Sigmoid colon (tissue), 7 donors: ENCODE results near the gene PI4KA. TPM values are rescaled to one million over a fixed set of nuclear protein-coding genes. Genes with fewer than 3 reads are reported as not detected.

Experiments
- DNase-seq: peaks from one replicate; pipeline ENCODE4 v3.0.0-alpha.2; 2019
- H3K27ac ChIP-seq, 4 donors: fragments of 200-600 bp; sonication (generic); one replicate each; pipeline ENCODE4 v1.5.1; 2016 to 2019; ENCODE audit warnings: mild to moderate bottlenecking in 1 of 4
- H3K27me3 ChIP-seq, 3 donors: fragments of 200-600 bp; sonication (generic); one replicate each; pipeline ENCODE4 v1.5.1; 2019; ENCODE audit warnings: mild to moderate bottlenecking in 1 of 3
- H3K36me3 ChIP-seq, 4 donors: fragments of 200-600 bp; sonication (generic); one replicate each; pipeline ENCODE4 v1.5.1; 2016 to 2019
- H3K4me1 ChIP-seq, 4 donors: fragments of 200-600 bp; sonication (generic); one replicate each; pipeline ENCODE4 v1.5.1; 2017 to 2019
- H3K4me3 ChIP-seq, 4 donors: fragments of 200-600 bp; sonication (generic); one replicate each; pipeline ENCODE4 v1.5.1; 2017 to 2019; ENCODE audit warnings: mild to moderate bottlenecking in 2 of 4, moderate library complexity in 1 of 4
- H3K9me3 ChIP-seq, 4 donors: fragments of 200-600 bp in 3 of 4; sonication (generic) in 3 of 4; one replicate each; pipeline versions ENCODE4 v1.5.1 to v1.6.1; 2013 to 2019
- EP300 ChIP-seq, 4 donors: sonication (generic); formaldehyde crosslinking; IDR thresholded peaks; one replicate each; pipeline ENCODE4 v1.6.1; 2017; ENCODE audit warnings: antibody characterized with exemption in 4 of 4
- POLR2A ChIP-seq, 2 donors: fragments of 450-650 bp; IDR thresholded peaks; one replicate each; pipeline ENCODE4 v1.6.1; 2016; ENCODE audit warnings: antibody characterized with exemption in 2 of 2, mild to moderate bottlenecking in 2 of 2, moderate library complexity in 2 of 2
- POLR2AphosphoS5 ChIP-seq, 4 donors: sonication (generic); formaldehyde crosslinking; IDR thresholded peaks; one replicate each; pipeline ENCODE4 v1.6.1; 2017; ENCODE audit warnings: antibody characterized with exemption in 4 of 4
- WGBS, 2 donors: extraction: QIAGEN DNeasy Blood & Tissue Kit; methylation state at CpG; one replicate each; pipeline ENCODE4 v1.1.7; 2013; 5-methylcytosine and 5-hydroxymethylcytosine counted together
- intact Hi-C: fragments of 100-400 bp; cut with DNase I; formaldehyde crosslinking; loops from one replicate; pipeline ENCODE4 v1.15.1; 2023
- polyA plus RNA-seq, 3 donors: library from polyadenylated mRNA; stranded (reverse); fragments of 200-250 nt; gene quantifications; one replicate each; pipeline ENCODE4 v1.2.3, GENCODE V29; 2013
- total RNA-seq, 4 donors: library from RNA; depleted of rRNA; stranded (reverse); fragments of >200 nt; gene quantifications; one replicate each; pipeline ENCODE4 v1.1.0, GENCODE V29; 2016
- TF ChIP-seq, protein P1 (sequence below), 4 experiments: fragments of 450-650 bp in 3 of 4; fragments of 200-600 bp in 1 of 4; IDR thresholded peaks; one replicate each; pipeline ENCODE4 v1.5.1; 2016 to 2019; ENCODE audit warnings: antibody characterized with exemption in 4 of 4, mild to moderate bottlenecking in 3 of 4, moderate library complexity in 2 of 4
- donor health status: healthy with polysubstance abuse.
- donor health status: Bipolar disorder and iron deficiency.
- donor health status: healthy.

PI4KA gene
- total and polyA plus RNA-seq, 7 donors, result 26.1 to 137 (median 63.5) TPM

DNA sequence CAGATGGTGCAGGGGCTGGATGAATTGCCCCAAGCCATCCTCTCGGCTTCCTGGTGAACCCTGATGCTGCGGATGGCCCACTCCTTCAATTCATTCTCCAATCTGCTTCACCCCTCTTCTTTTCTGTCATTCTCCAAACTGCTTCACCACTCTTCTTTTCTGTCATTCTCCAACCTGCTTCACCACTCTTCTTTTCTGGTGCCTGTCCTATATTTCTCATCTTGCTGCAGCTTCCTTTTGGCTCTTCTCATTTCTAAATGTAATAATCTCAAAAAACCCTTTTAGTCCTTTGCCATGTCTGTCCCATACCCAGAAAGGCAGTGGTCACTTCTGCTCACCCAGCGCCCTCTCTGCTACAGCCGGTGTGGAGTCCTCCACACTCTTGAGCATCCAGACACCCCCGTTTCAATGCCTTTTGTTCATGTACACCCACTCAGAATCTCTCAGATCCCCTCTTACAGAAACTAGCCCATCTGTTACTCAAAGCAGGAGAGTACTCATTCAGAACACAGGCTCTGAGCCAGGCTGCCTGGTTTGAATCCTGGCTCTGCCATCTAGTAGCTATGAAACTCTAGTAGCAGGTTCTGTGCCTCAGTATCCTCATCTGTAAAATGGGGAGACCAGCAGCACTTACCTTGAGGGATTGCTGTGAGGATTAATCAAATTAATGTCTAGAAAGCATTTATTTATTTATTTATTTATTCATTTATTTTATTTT is 69.8 kb downstream of the PI4KA start:
- H3K36me3 ChIP-seq, result peaks cover 13 to 73% (median 26%) of the 10 kb centered on the region in 4 donors
- H3K27ac ChIP-seq, result no peak overlapping the region
- no peak for DNase-seq
- no peak overlapping the region for H3K4me3 ChIP-seq
- no peaks in the 10 kb centered on the region for H3K27me3 ChIP-seq
- intact Hi-C loops, result no loop called here
- no peak for TF ChIP-seq POLR2AphosphoS5 (IDR thresholded peaks at IDR 0.05)
- TF ChIP-seq POLR2A (IDR thresholded peaks at IDR 0.05), result no peak
- WGBS, 2 donors, result 94 to 95% methylated on average over 5 of the region's 5 CpGs
- no peaks in the 10 kb centered on the region for H3K4me1 ChIP-seq
- H3K9me3 ChIP-seq, result no peaks in the 10 kb centered on the region

DNA sequence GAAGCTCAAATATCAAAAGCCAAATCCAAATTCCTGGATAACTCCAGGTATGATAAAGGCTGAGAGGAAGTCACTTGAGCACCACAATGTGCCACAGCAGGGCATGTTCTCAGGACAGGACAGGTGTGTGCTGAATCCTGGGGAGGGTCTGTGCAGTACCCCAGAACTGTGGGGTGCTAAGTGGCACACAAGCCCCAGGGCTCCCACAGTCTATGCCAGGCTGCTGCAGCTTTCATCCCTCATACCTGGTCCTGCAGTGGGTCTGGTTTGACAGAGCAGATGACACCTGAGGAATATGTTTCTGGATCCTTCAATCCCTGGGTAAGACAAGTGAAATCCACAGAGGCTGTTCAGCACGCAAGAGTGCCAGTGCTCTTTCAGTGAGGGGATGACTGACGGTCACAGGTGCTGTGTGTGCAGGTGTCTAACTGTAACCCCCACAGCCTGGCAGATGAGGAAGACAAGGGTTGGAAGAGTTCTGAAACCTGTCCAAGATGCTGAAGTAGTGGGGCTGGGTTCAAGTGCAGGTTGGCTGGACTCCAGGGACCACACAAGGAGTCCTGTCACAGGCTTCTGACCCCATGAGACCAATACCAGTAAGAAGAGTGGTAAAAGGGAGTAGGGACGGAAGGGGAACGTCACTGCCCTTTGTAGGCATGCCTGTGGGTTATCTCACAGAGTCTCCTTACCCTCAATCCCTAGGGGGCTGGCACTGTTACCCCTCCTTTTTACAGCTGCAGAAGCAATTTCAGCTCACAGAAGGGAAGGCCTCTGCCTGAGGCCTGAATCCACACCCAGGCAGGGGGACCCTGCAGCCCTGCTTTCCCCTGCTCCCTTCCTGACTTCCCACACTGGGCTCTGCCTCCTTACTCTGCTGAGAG is 70.6 kb downstream of the PI4KA start:
- intact Hi-C loops, result no loop called here
- peaks cover 13 to 80% (median 24%) of the 10 kb centered on the region in 4 donors for H3K36me3 ChIP-seq
- no peaks in the 10 kb centered on the region for H3K9me3 ChIP-seq
- TF ChIP-seq POLR2A (IDR thresholded peaks at IDR 0.05) (no peak), POLR2AphosphoS5 (IDR thresholded peaks at IDR 0.05) (no peak), EP300 (IDR thresholded peaks at IDR 0.05) (no peak)
- TF ChIP-seq, protein P1, sequence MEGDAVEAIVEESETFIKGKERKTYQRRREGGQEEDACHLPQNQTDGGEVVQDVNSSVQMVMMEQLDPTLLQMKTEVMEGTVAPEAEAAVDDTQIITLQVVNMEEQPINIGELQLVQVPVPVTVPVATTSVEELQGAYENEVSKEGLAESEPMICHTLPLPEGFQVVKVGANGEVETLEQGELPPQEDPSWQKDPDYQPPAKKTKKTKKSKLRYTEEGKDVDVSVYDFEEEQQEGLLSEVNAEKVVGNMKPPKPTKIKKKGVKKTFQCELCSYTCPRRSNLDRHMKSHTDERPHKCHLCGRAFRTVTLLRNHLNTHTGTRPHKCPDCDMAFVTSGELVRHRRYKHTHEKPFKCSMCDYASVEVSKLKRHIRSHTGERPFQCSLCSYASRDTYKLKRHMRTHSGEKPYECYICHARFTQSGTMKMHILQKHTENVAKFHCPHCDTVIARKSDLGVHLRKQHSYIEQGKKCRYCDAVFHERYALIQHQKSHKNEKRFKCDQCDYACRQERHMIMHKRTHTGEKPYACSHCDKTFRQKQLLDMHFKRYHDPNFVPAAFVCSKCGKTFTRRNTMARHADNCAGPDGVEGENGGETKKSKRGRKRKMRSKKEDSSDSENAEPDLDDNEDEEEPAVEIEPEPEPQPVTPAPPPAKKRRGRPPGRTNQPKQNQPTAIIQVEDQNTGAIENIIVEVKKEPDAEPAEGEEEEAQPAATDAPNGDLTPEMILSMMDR (IDR thresholded peaks at IDR 0.05), result no peak
- no peaks in the 10 kb centered on the region for H3K27me3 ChIP-seq
- no peak for DNase-seq
- H3K27ac ChIP-seq, result no peak overlapping the region
- 95 to 96% methylated on average over 4 of the region's 4 CpGs for WGBS, 2 donors
- H3K4me3 ChIP-seq, result no peak overlapping the region
- no peaks in the 10 kb centered on the region for H3K4me1 ChIP-seq

DNA sequence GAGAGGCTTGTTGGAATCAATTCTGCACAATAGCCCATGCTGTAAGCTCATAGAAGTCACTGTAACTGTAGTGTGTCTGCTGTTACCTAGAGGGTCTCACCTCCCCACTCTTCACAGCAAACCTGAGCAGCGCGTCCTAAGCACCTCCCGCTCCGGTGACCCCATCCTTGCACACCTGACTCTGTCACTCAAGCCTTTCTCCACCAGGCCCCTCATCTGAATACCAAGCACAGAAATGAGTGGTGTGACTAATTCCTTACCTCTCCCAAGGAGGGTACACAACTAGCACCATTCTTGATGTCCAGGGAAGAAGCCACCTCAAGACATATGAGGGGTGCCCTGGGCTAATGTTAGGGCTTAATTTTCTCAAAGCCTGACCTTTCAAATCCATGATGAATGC is 71.4 kb downstream of the PI4KA start:
- intact Hi-C loops, result no loop called here
- Histone ChIP-seq H3K9me3 (no peaks in the 10 kb centered on the region), H3K4me1 (no peaks in the 10 kb centered on the region), H3K36me3 (peaks cover 13 to 78% (median 19%) of the 10 kb centered on the region in 4 donors), H3K27ac (no peak overlapping the region), H3K4me3 (no peak overlapping the region), H3K27me3 (no peaks in the 10 kb centered on the region)
- TF ChIP-seq, protein P1 (IDR thresholded peaks at IDR 0.05), result no peak
- no peak for TF ChIP-seq EP300 (IDR thresholded peaks at IDR 0.05)
- TF ChIP-seq POLR2AphosphoS5 (IDR thresholded peaks at IDR 0.05), result no peak
- no peak for TF ChIP-seq POLR2A (IDR thresholded peaks at IDR 0.05)
- 97 to 99% methylated on average over 4 of the region's 4 CpGs for WGBS, 2 donors
- DNase-seq, result no peak

DNA sequence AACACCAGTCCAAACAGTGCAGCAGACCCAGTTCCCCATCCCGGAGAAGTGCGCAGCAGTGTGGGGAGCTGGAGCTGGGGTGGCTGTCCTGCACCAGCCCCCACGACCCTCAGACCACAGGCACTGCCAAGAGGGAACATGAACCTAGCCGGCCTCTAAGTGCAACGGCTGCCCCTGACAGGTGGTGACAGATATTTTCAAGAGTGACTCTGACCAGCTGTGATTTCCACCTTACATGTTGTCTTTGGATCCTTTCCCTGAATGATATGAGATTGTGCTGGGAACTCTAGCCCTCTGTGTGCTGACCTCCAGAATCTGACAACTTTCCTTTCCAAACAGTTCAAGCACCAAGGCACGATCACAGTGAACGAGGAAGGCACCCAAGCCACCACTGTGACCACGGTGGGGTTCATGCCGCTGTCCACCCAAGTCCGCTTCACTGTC is 72.1 kb downstream of the PI4KA start:
- Histone ChIP-seq H3K36me3 (peaks cover 13 to 72% (median 21%) of the 10 kb centered on the region in 4 donors), H3K4me1 (no peaks in the 10 kb centered on the region), H3K4me3 (no peak overlapping the region), H3K27ac (no peak overlapping the region), H3K27me3 (no peaks in the 10 kb centered on the region), H3K9me3 (no peaks in the 10 kb centered on the region)
- no peak for TF ChIP-seq EP300 (IDR thresholded peaks at IDR 0.05)
- no peak for TF ChIP-seq POLR2AphosphoS5 (IDR thresholded peaks at IDR 0.05)
- TF ChIP-seq, protein P1 (IDR thresholded peaks at IDR 0.05), result no peak
- TF ChIP-seq POLR2A (IDR thresholded peaks at IDR 0.05), result no peak
- DNase-seq, result no peak
- WGBS, 2 donors, result 87 to 94% methylated on average over 10 of the region's 10 CpGs
- intact Hi-C loops, result no loop called here

DNA sequence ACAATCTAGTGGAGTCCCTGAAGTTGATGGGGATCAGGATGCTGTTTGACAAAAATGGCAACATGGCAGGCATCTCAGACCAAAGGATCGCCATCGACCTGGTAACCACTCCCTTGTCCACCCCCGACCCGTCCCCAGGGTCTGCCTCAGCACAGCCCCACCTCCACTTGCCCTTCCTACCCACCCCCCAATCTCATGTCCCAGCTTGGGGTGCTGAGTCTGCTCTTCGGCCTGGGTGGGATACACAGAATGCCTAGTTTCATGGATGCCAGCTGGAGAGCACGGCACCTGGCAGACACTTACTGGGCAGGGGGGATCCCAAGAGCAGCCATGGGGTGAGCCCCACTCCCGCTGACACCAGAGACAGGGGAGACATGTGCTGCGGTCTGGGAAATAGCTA is 72.6 kb downstream of the PI4KA start:
- Histone ChIP-seq H3K27me3 (no peaks in the 10 kb centered on the region), H3K27ac (no peak overlapping the region), H3K4me1 (no peaks in the 10 kb centered on the region), H3K36me3 (peaks cover 13 to 67% (median 22%) of the 10 kb centered on the region in 4 donors), H3K9me3 (no peaks in the 10 kb centered on the region), H3K4me3 (no peak overlapping the region)
- TF ChIP-seq POLR2A (IDR thresholded peaks at IDR 0.05) (no peak), EP300 (IDR thresholded peaks at IDR 0.05) (no peak), POLR2AphosphoS5 (IDR thresholded peaks at IDR 0.05) (no peak)
- TF ChIP-seq, protein P1 (IDR thresholded peaks at IDR 0.05), result no peak
- DNase-seq, result no peak
- 91 to 97% methylated on average over 8 of the region's 8 CpGs for WGBS, 2 donors
- intact Hi-C loops, result no loop called here
